ENCODE data around the gene VMO1.

The VMO1 gene

DNA sequence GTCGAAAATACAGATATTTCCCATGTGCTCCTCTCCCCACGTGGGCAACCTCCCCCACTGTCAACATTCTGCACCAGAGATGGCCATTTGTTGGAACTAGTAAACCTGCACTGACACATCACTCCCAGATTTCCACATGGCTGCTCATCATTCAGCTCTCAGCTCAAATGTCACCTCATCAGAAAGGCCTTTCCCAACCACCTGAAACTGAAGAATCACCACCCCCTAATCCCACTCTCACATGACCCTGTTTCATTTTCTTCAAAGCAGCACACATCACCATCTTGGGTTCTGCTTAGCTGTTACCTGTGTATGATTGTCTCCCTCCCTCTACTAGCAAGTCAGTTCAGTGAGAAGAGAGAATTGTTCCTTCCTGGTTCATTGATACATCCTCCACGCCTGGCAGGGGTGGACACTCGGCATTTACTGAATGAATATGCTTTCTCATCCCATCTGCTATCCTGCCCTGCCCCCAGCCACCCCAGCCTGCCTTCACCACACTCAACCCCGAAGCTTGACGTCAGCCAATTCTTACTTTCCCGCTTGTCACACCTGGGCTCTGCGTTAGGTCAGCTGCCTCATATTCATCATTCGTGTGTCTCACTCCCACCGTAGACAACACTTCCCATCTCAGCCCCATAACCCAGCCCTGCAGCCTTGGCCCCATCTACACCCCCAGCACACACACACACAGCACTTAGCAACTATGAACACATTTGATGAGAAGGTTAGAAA is 14.5 kb upstream of the VMO1 start:
- POLR2A ChIA-PET = no interaction called here
- WGBS (ENCODE audit: insufficient coverage) = 76% methylated on average over 8 of the region's 10 CpGs
- no peak overlapping the region for H3K27ac ChIP-seq (ENCODE audit: insufficient read depth in 1 of 2, low read depth in 1 of 2, low read length in 2 of 2, poor library complexity in 1 of 2, severe bottlenecking in 2 of 2)

GRCh38 chr17:4796552-4796920 is 10.4 kb upstream of the VMO1 start:
- ChIA-PET POLR2A (interaction anchor here (1.0 kb wide), 1 partner anchor 10 kb away, joined by 3 read pairs; no protein-coding TSS in a partner anchor), CTCF (interaction anchor here (2.1 kb wide), 1 partner anchor 10 kb away, joined by 14 read pairs; the partner anchor contains the start of gene PLD2)
- Histone ChIP-seq H3K27ac (ENCODE audit: insufficient read depth in 1 of 2, low read depth in 1 of 2, low read length in 2 of 2, poor library complexity in 1 of 2, severe bottlenecking in 2 of 2) (peak overlapping the region; percentile 84 to 87), H3K9me3 (ENCODE audit: control extremely low read depth in 1 of 5, control insufficient read depth in 4 of 5, insufficient read depth in 2 of 5, low read depth in 1 of 5, low read length in 4 of 5) (no peaks in the 10 kb centered on the region), H3K4me1 (ENCODE audit: control extremely low read depth in 1 of 4, control insufficient read depth in 4 of 4, insufficient read depth in 4 of 4, low read length in 3 of 4) (peaks cover 2 to 12% (median 6%) of the 10 kb centered on the region in 4 experiments), H3K27me3 (replicated peaks in 2 of 5; ENCODE audit: control insufficient read depth in 4 of 5, insufficient read depth in 5 of 5, low read length in 4 of 5) (peaks cover 0 to 5% (median 0%) of the 10 kb centered on the region in 5 experiments), H3K36me3 (ENCODE audit: control insufficient read depth in 4 of 4, insufficient read depth in 4 of 4, low read length in 3 of 4) (peaks cover 2 to 21% (median 18%) of the 10 kb centered on the region in 4 experiments), H3K4me3 (ENCODE audit: control insufficient read depth in 1 of 7, extremely low read depth in 1 of 7, insufficient read depth in 4 of 7, low read depth in 2 of 7, low read length in 6 of 7) (peak overlapping the region; percentile 84 to 100 (median 96))
- WGBS (ENCODE audit: insufficient coverage) = no CpG with 5 or more reads among the region's 7 CpGs
- peak in 1 of 3 donors; percentile 13 for DNase-seq

More for the DNA sequence above, 14.5 kb upstream of the VMO1 start:
- no peak for DNase-seq
- CTCF ChIA-PET = interaction anchor here (0.7 to 1.1 kb wide), 3 partner anchors 10 to 81 kb away, joined by 3 to 4 read pairs (median 3); no protein-coding TSS in a partner anchor
- Histone ChIP-seq H3K4me1 (ENCODE audit: control extremely low read depth in 1 of 4, control insufficient read depth in 4 of 4, insufficient read depth in 4 of 4, low read length in 3 of 4) (peaks cover 2 to 12% (median 6%) of the 10 kb centered on the region in 4 experiments), H3K36me3 (ENCODE audit: control insufficient read depth in 4 of 4, insufficient read depth in 4 of 4, low read length in 3 of 4) (peaks cover 2 to 21% (median 18%) of the 10 kb centered on the region in 4 experiments), H3K4me3 (ENCODE audit: control insufficient read depth in 1 of 7, extremely low read depth in 1 of 7, insufficient read depth in 4 of 7, low read depth in 2 of 7, low read length in 6 of 7) (no peak overlapping the region), H3K27me3 (replicated peaks in 2 of 5; ENCODE audit: control insufficient read depth in 4 of 5, insufficient read depth in 5 of 5, low read length in 4 of 5) (peaks cover 0 to 3% (median 0%) of the 10 kb centered on the region in 5 experiments), H3K9me3 (ENCODE audit: control extremely low read depth in 1 of 5, control insufficient read depth in 4 of 5, insufficient read depth in 2 of 5, low read depth in 1 of 5, low read length in 4 of 5) (no peaks in the 10 kb centered on the region)

DNA sequence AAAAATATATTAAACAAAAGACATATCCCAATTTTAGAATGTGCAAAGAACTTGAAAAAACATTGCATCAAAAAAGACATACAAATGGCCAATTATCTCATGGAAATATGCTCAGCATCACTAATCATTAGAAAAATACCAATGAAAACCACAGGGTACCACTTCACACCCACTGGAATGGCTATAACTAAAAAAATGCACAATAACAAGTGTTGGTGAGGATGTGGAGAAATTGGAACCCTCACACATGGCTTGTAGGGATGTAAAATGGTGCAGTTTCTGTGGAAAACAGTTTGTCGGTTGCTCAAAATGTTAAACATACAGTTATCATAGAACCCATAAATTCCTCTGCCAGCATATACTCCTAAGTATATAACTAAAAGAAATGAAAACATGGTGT is 9.0 kb upstream of the VMO1 start:
- Histone ChIP-seq H3K4me1 (ENCODE audit: control extremely low read depth in 1 of 4, control insufficient read depth in 4 of 4, insufficient read depth in 4 of 4, low read length in 3 of 4) (peaks cover 2 to 18% (median 11%) of the 10 kb centered on the region in 4 experiments), H3K27me3 (replicated peaks in 2 of 5; ENCODE audit: control insufficient read depth in 4 of 5, insufficient read depth in 5 of 5, low read length in 4 of 5) (peaks cover 0 to 5% (median 3%) of the 10 kb centered on the region in 5 experiments), H3K4me3 (ENCODE audit: control insufficient read depth in 1 of 7, extremely low read depth in 1 of 7, insufficient read depth in 4 of 7, low read depth in 2 of 7, low read length in 6 of 7) (no peak overlapping the region), H3K27ac (ENCODE audit: insufficient read depth in 1 of 2, low read depth in 1 of 2, low read length in 2 of 2, poor library complexity in 1 of 2, severe bottlenecking in 2 of 2) (no peak overlapping the region), H3K36me3 (ENCODE audit: control insufficient read depth in 4 of 4, insufficient read depth in 4 of 4, low read length in 3 of 4) (peaks cover 2 to 21% (median 17%) of the 10 kb centered on the region in 4 experiments), H3K9me3 (ENCODE audit: control extremely low read depth in 1 of 5, control insufficient read depth in 4 of 5, insufficient read depth in 2 of 5, low read depth in 1 of 5, low read length in 4 of 5) (no peaks in the 10 kb centered on the region)
- DNase-seq = no peak
- ChIA-PET POLR2A (no interaction called here), CTCF (no interaction called here)
- WGBS (ENCODE audit: insufficient coverage) = no CpG with 5 or more reads among the region's 1 CpG

DNA sequence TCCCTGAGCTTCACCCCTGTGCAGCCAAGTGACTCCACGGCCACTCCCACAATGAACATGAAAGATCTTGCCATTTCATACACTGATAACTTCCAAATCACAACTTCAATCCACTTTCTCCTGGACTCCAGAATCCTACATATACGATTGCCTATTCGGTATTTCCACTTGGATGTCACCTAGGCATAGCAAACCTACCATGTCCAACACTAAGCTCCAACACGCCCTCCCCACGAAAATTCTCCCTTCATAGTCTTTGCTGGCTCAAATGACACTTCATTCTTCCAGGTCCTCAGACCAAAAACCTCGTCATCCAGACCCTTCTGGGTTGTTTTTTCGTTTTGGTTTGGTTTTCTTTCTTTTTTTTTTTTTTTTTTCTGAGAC is 4.5 kb upstream of the VMO1 start:
- Histone ChIP-seq H3K36me3 (ENCODE audit: control insufficient read depth in 4 of 4, insufficient read depth in 4 of 4, low read length in 3 of 4) (no peaks in the 10 kb centered on the region), H3K9me3 (ENCODE audit: control extremely low read depth in 1 of 5, control insufficient read depth in 4 of 5, insufficient read depth in 2 of 5, low read depth in 1 of 5, low read length in 4 of 5) (no peaks in the 10 kb centered on the region), H3K27me3 (replicated peaks in 2 of 5; ENCODE audit: control insufficient read depth in 4 of 5, insufficient read depth in 5 of 5, low read length in 4 of 5) (peaks cover 0 to 45% (median 25%) of the 10 kb centered on the region in 5 experiments), H3K4me1 (ENCODE audit: control extremely low read depth in 1 of 4, control insufficient read depth in 4 of 4, insufficient read depth in 4 of 4, low read length in 3 of 4) (peaks cover 0 to 31% (median 25%) of the 10 kb centered on the region in 4 experiments), H3K4me3 (ENCODE audit: control insufficient read depth in 1 of 7, extremely low read depth in 1 of 7, insufficient read depth in 4 of 7, low read depth in 2 of 7, low read length in 6 of 7) (peak overlapping the region in 6 of 7 experiments; percentile 33 to 80 (median 68)), H3K27ac (ENCODE audit: insufficient read depth in 1 of 2, low read depth in 1 of 2, low read length in 2 of 2, poor library complexity in 1 of 2, severe bottlenecking in 2 of 2) (peak overlapping the region in 1 of 2 experiments; percentile 38)
- WGBS (ENCODE audit: insufficient coverage) = 68% methylated on average over 3 of the region's 7 CpGs
- ChIA-PET POLR2A (interaction anchor here (1.3 to 2.2 kb wide), 2 partner anchors 16 to 81 kb away, joined by 3 to 6 read pairs; partner anchors contain the start of genes ARRB2 and PLD2), CTCF (interaction anchor here (0.8 to 5.9 kb wide), 18 partner anchors 9 to 109 kb away, joined by 3 to 40 read pairs (median 4); partner anchors contain the start of genes C17orf107, MED11 and PLD2)
- DNase-seq = no peak

DNA sequence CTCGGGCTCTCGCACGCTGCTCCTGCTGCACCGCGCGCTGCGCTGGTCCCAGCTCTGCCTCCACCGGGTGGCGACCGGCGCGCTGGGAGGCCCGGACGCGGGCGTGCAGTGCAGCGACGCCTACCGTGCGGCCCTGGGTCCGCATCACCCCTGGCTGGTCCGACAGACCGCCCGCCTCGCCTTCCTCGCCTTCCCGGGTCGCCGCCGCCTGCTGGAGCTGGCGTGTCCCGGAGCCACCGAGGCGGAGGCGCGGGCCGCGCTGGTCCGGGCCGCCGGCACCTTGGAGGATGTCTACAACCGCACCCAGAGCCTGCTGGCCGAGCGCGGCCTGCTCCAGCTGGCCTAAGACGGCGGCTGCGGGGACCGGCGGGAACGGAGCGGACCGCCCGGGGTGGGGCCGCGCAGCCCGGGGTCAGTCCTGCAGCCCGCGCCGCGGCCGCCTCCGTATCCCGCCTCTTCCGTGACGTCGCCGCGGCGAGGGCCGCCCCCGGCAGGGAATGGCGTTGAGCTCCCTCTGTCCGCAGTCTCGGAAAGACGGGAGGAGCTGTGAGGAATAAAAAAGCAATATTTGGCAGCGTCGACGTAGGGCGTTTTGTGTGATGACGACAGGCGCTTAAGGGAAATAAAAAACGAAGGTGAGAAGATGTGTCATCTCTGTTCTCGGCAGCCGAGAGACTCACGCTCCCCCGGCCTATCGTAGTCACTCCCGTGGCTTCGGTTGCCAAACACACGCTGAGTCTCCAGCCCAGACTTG is 4.0 kb upstream of the VMO1 start:
- Histone ChIP-seq H3K27me3 (replicated peaks in 2 of 5; ENCODE audit: control insufficient read depth in 4 of 5, insufficient read depth in 5 of 5, low read length in 4 of 5) (peaks cover 0 to 50% (median 28%) of the 10 kb centered on the region in 5 experiments), H3K9me3 (ENCODE audit: control extremely low read depth in 1 of 5, control insufficient read depth in 4 of 5, insufficient read depth in 2 of 5, low read depth in 1 of 5, low read length in 4 of 5) (no peaks in the 10 kb centered on the region), H3K36me3 (ENCODE audit: control insufficient read depth in 4 of 4, insufficient read depth in 4 of 4, low read length in 3 of 4) (no peaks in the 10 kb centered on the region), H3K27ac (ENCODE audit: insufficient read depth in 1 of 2, low read depth in 1 of 2, low read length in 2 of 2, poor library complexity in 1 of 2, severe bottlenecking in 2 of 2) (peak overlapping the region in 1 of 2 experiments; percentile 38), H3K4me1 (ENCODE audit: control extremely low read depth in 1 of 4, control insufficient read depth in 4 of 4, insufficient read depth in 4 of 4, low read length in 3 of 4) (peaks cover 0 to 37% (median 29%) of the 10 kb centered on the region in 4 experiments), H3K4me3 (ENCODE audit: control insufficient read depth in 1 of 7, extremely low read depth in 1 of 7, insufficient read depth in 4 of 7, low read depth in 2 of 7, low read length in 6 of 7) (peak overlapping the region; percentile 33 to 80 (median 63))
- DNase-seq = peak; percentile 80 to 83 (median 81)
- ChIA-PET POLR2A (interaction anchor here (0.6 to 2.2 kb wide), 4 partner anchors 9 to 80 kb away, joined by 3 to 6 read pairs (median 4); partner anchors contain the start of genes ARRB2 and PLD2), CTCF (interaction anchor here (0.8 to 5.9 kb wide), 26 partner anchors 8 to 150 kb away, joined by 3 to 40 read pairs (median 4); partner anchors contain the start of genes C17orf107, MED11, PLD2 and RNF167)
- under 1% methylated on average over 79 of the region's 91 CpGs for WGBS (ENCODE audit: insufficient coverage)

- POLR2A ChIA-PET = interaction anchor here (0.6 to 2.2 kb wide), 4 partner anchors 10 to 80 kb away, joined by 3 to 6 read pairs (median 4); partner anchors contain the start of genes ARRB2 and PLD2
- Histone ChIP-seq H3K27me3 (replicated peaks in 2 of 5; ENCODE audit: control insufficient read depth in 4 of 5, insufficient read depth in 5 of 5, low read length in 4 of 5) (peaks cover 0 to 55% (median 29%) of the 10 kb centered on the region in 5 experiments), H3K4me1 (ENCODE audit: control extremely low read depth in 1 of 4, control insufficient read depth in 4 of 4, insufficient read depth in 4 of 4, low read length in 3 of 4) (peaks cover 0 to 39% (median 30%) of the 10 kb centered on the region in 4 experiments), H3K27ac (ENCODE audit: insufficient read depth in 1 of 2, low read depth in 1 of 2, low read length in 2 of 2, poor library complexity in 1 of 2, severe bottlenecking in 2 of 2) (no peak overlapping the region), H3K36me3 (ENCODE audit: control insufficient read depth in 4 of 4, insufficient read depth in 4 of 4, low read length in 3 of 4) (no peaks in the 10 kb centered on the region), H3K4me3 (ENCODE audit: control insufficient read depth in 1 of 7, extremely low read depth in 1 of 7, insufficient read depth in 4 of 7, low read depth in 2 of 7, low read length in 6 of 7) (peak overlapping the region; percentile 8 to 80 (median 63)), H3K9me3 (ENCODE audit: control extremely low read depth in 1 of 5, control insufficient read depth in 4 of 5, insufficient read depth in 2 of 5, low read depth in 1 of 5, low read length in 4 of 5) (no peaks in the 10 kb centered on the region)
- 0% methylated on average over 12 of the region's 25 CpGs for WGBS (ENCODE audit: insufficient coverage)
- CTCF ChIA-PET = interaction anchor here (0.9 to 5.9 kb wide), 23 partner anchors 9 to 150 kb away, joined by 3 to 40 read pairs (median 4); partner anchors contain the start of genes MED11, RNF167 and SLC25A11
- DNase-seq = no peak
Measured at GRCh38 chr17:4789701-4789950, 3.5 kb upstream of the VMO1 start.
